ENCODE results near the gene PTS. TPM values are rescaled to one million over a fixed set of nuclear protein-coding genes. Genes with fewer than 3 reads are reported as not detected.

Gene PTS
- total and polyA plus RNA-seq, 9 of the 15 experiments (the other 6 are each of a cell fraction or from before 2014, with no cell fraction given), result 27.1 to 72.7 (median 41.1) TPM

DNA sequence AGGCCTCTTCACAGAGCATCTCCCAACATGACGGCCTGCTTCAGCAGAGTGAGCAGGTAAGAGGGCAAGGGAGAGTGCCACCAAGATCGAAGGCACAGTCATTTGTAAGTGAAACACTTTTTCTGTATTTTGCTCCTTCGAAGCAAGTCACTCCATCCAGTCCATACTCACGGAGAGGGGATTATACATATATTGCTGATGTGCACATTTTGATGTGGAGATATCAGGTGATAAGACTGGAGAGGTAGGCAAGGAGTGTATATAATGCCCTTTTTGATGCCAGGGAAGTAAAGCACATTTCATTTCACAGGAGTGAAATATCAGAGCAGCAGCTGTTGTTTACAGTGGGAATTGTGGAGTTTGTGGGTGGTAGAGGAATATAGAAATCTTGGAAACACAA, 11.2 kb downstream of the PTS start:
- Histone ChIP-seq H4K20me1 (replicated peaks; ENCODE audit: control insufficient read depth, insufficient read depth, low read length) (no peaks in the 10 kb centered on the region), H3K36me3 (ENCODE audit: control insufficient read depth, insufficient read depth, low read length) (peaks cover 47% of the 10 kb centered on the region; the same call in 2 of the 3 replicates), H3K79me2 (ENCODE audit: control insufficient read depth, insufficient read depth, low read length) (no peaks in the 10 kb centered on the region), H3K9me1 (ENCODE audit: control insufficient read depth, insufficient read depth, low read length) (no peaks in the 10 kb centered on the region), H3K27me3 (ENCODE audit: control insufficient read depth in 2 of 2, insufficient read depth in 2 of 2, low read length in 2 of 2) (no peaks in the 10 kb centered on the region), H3K27ac (ENCODE audit: extremely low read depth, low read depth, low read length) (no peak overlapping the region), H3K4me2 (ENCODE audit: insufficient read depth, low read length) (no peak overlapping the region), H3K4me3 (no peak overlapping the region), H3K9ac (ENCODE audit: insufficient read depth in 1 of 2, low read depth in 2 of 2, low read length in 2 of 2) (no peak overlapping the region), H3K4me1 (replicated peaks in 1 of 2; ENCODE audit: control insufficient read depth in 2 of 2, insufficient read depth in 2 of 2, low read length in 2 of 2) (no peaks in the 10 kb centered on the region), H3K9me3 (replicated peaks; ENCODE audit: control insufficient read depth, insufficient read depth, low read depth, low read length) (no peaks in the 10 kb centered on the region), H2AFZ (ENCODE audit: low read depth, low read length) (no peak overlapping the region)
- POLR2A ChIA-PET, result interaction anchor here (0.5 to 0.8 kb wide), 2 partner anchors 11 to 22 kb away, joined by 3 read pairs; no protein-coding TSS in a partner anchor
- DNase-seq (ENCODE audit: extremely low read depth in 1 of 4, low spot score in 3 of 4), result no peak
- CTCF ChIA-PET (ENCODE audit: low intra/inter-chr PET ratio), result no interaction called here
- BruUV-seq (replicated peaks), result no TSS peak
- peak; percentile 47 for TF ChIP-seq C11orf30 (IDR thresholded peaks at IDR 0.05; ENCODE audit: low read depth)
- TF ChIP-seq DMBX1 (CRISPR knock-in tag; IDR thresholded peaks at IDR 0.05; ENCODE audit: borderline replicate concordance), result no peak
- TF ChIP-seq DNMT1 (IDR thresholded peaks at IDR 0.05), result no peak
- TF ChIP-seq, protein P1, sequence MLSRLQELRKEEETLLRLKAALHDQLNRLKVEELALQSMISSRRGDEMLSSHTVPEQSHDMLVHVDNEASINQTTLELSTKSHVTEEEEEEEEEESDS (CRISPR knock-in tag; IDR thresholded peaks at IDR 0.05), result no peak
- TF ChIP-seq ILK (tag; IDR thresholded peaks at IDR 0.05; ENCODE audit: borderline replicate concordance, low read depth), result no peak
- TF ChIP-seq ETV1 (tag; conservative IDR thresholded peaks at IDR 0.05; ENCODE audit: low read depth), result no peak
- no peak for TF ChIP-seq SREBF2 (CRISPR knock-in tag; IDR thresholded peaks at IDR 0.05)
- TF ChIP-seq TGIF2 (CRISPR knock-in tag; IDR thresholded peaks at IDR 0.05), result no peak
- no peak for TF ChIP-seq POLR2G (IDR thresholded peaks at IDR 0.05; ENCODE audit: low read depth, low read length)
- no peak for TF ChIP-seq POLR2A (conservative IDR thresholded peaks at IDR 0.05)
- no peak for TF ChIP-seq MECOM (CRISPR knock-in tag; IDR thresholded peaks at IDR 0.05)
- TF ChIP-seq ELF4 (CRISPR knock-in tag; IDR thresholded peaks at IDR 0.05), result no peak
- TF ChIP-seq MAZ (CRISPR knock-in tag; conservative IDR thresholded peaks at IDR 0.05 in 1 of 2, IDR thresholded peaks at IDR 0.05 in 1 of 2), result no peak
- TF ChIP-seq FOXP1 (CRISPR knock-in tag; IDR thresholded peaks at IDR 0.05), result no peak
- TF ChIP-seq ZNF316 (IDR thresholded peaks at IDR 0.05), result peak; percentile 64; the same call in 1 of the 2 replicates
- in situ Hi-C loops (cut with MboI), result no loop called here
- WGBS (ENCODE audit: insufficient coverage, low coverage, missing lambda C conversion rate), result 96% methylated on average over 4 of the region's 4 CpGs
- intact Hi-C loops (cut with micrococcal nuclease), result no loop called here
- ATAC-seq, result no peak
- no peak for FAIRE-seq

All from K562 (cell line).